NCI-H446 (cell line): ENCODE results near the gene ARL8B.

Experiments
- DNase-seq, 2 experiments: peaks; one replicate each; lab custom pipeline; 2025; lab: John Stamatoyannopoulos, UW

ARL8B gene

GRCh38 chr3:5212628-5213573, 90.8 kb downstream of the ARL8B start:
- no peak for DNase-seq

- no peak for DNase-seq
Measured at GRCh38 chr3:5213574-5213966, 91.5 kb downstream of the ARL8B start.

GRCh38 chr3:5214352-5214751, 92.3 kb downstream of the ARL8B start:
- no peak for DNase-seq

- DNase-seq = no peak
Measured at GRCh38 chr3:5217824-5218595, 95.9 kb downstream of the ARL8B start.

GRCh38 chr3:5218815-5219214, 96.7 kb downstream of the ARL8B start:
- DNase-seq = no peak

- no peak for DNase-seq
Measured at GRCh38 chr3:5219216-5219615, 97.1 kb downstream of the ARL8B start.

- no peak for DNase-seq
Measured at GRCh38 chr3:5220193-5220592, 98.1 kb downstream of the ARL8B start.

- no peak for DNase-seq
Measured at GRCh38 chr3:5220667-5221431, 98.8 kb downstream of the ARL8B start.

GRCh38 chr3:5221701-5222100, 99.6 kb downstream of the ARL8B start:
- DNase-seq = no peak

GRCh38 chr3:5222283-5223005, 100.4 kb downstream of the ARL8B start:
- no peak for DNase-seq

- peak in 1 of 2 experiments; percentile 38 for DNase-seq
Measured at GRCh38 chr3:5226783-5227182, 104.7 kb downstream of the ARL8B start.

- DNase-seq = no peak
Measured at GRCh38 chr3:5227812-5228211, 105.7 kb downstream of the ARL8B start.

GRCh38 chr3:5229414-5229813, 107.3 kb downstream of the ARL8B start:
- DNase-seq = no peak
